GM12878 (cell line): Measurements from ENCODE around the gene CHST5. TPM values are rescaled to one million over a fixed set of nuclear protein-coding genes. Genes with fewer than 3 reads are reported as not detected.

Experiments used
- ATAC-seq: fragments of 200-7000 bp; cut with Tn5 transposase; 3 replicates; pipeline ENCODE4 v1.9.1; 2020; ENCODE audit warnings: mild to moderate bottlenecking, moderate library complexity
- BruUV-seq: library from RNA; stranded (reverse); fragments of 400-500 nt; replicated peaks from 2 replicates; lab custom pipeline; 2021; lab: Mats Ljungman, UMichigan
- CTCF ChIA-PET: fragments of 300-600 bp; sonication (Branson Sonifier 250); formaldehyde crosslinking; extraction: SDS; loops from one replicate; lab custom pipeline; 2021; ENCODE audit warnings: inconsistent platforms; lab: Yijun Ruan, JAX
- POLR2A ChIA-PET: fragments of 350-600 bp; formaldehyde crosslinking; extraction: SDS; loops from one replicate; lab custom pipeline; 2021; ENCODE audit warnings: inconsistent platforms; lab: Charles Lee
- RAD21 ChIA-PET: fragments of 300-600 bp; sonication (Branson Sonifier 250); formaldehyde crosslinking; loops from one replicate; lab custom pipeline; 2023; ENCODE audit warnings: antibody characterized with exemption; ENCODE audit not compliant: unreplicated experiment; lab: Charles Lee
- SMC1A ChIA-PET: fragments of 300-600 bp; sonication (Branson Sonifier 250); formaldehyde crosslinking; loops from one replicate; lab custom pipeline; 2023; ENCODE audit not compliant: unreplicated experiment, uncharacterized antibody; lab: Charles Lee
- DNase-seq: peaks from one replicate; pipeline ENCODE4 v3.0.0-alpha.2; 2011; ENCODE audit warnings: low read depth, low spot score
- FAIRE-seq: peaks from 3 replicates; lab custom pipeline; 2011; peaks lifted over from hg19 to GRCh38; lab: Jason Lieb, UNC
- H2AFZ ChIP-seq: 2 replicates; pipeline ENCODE4 v1.6.0; 2011; ENCODE audit warnings: low read depth, low read length, control low read depth; ENCODE audit not compliant: control insufficient read depth
- H3K27ac ChIP-seq: 2 replicates; pipeline ENCODE4 v1.5.1; 2011; ENCODE audit warnings: control low read depth; ENCODE audit not compliant: control insufficient read depth, insufficient read depth
- H3K27me3 ChIP-seq, 2 experiments: replicated peaks in 1 of 2; 2 replicates each; pipeline versions ENCODE4 v1.6.0 to v1.6.1; 2011; ENCODE audit warnings: low read length in 1 of 2; ENCODE audit not compliant: control insufficient read depth in 2 of 2, insufficient read depth in 2 of 2
- H3K36me3 ChIP-seq, 2 experiments: 2 replicates each; pipeline ENCODE4 v1.5.1; 2011; ENCODE audit warnings: low read length in 1 of 2; ENCODE audit not compliant: control insufficient read depth in 2 of 2, insufficient read depth in 2 of 2
- H3K4me1 ChIP-seq: 2 replicates; pipeline ENCODE4 v1.6.1; 2011; ENCODE audit warnings: mild to moderate bottlenecking, low read length, moderate library complexity, mixed read lengths; ENCODE audit not compliant: control insufficient read depth, insufficient read depth
- H3K4me2 ChIP-seq: 2 replicates; pipeline ENCODE4 v1.6.0; 2011; ENCODE audit warnings: control low read depth; ENCODE audit not compliant: control insufficient read depth, insufficient read depth
- H3K4me3 ChIP-seq: fragments of 200-600 bp; sonication (generic); 2 replicates; pipeline ENCODE4 v1.5.1; 2016
- H3K79me2 ChIP-seq: 2 replicates; pipeline ENCODE4 v1.6.0; 2011; ENCODE audit warnings: low read length; ENCODE audit not compliant: control insufficient read depth, insufficient read depth
- H3K9ac ChIP-seq: 2 replicates; pipeline ENCODE4 v1.8.0; 2011; ENCODE audit warnings: low read length, control low read depth, mixed read lengths; ENCODE audit not compliant: control insufficient read depth, insufficient read depth
- H3K9me3 ChIP-seq: replicated peaks from 3 replicates; pipeline ENCODE4 v1.5.1; 2011; ENCODE audit warnings: mild to moderate bottlenecking, low read length; ENCODE audit not compliant: control insufficient read depth, insufficient read depth
- H4K20me1 ChIP-seq: 2 replicates; pipeline ENCODE4 v1.6.0; 2011; ENCODE audit not compliant: control insufficient read depth, insufficient read depth
- IKZF1 ChIP-seq: fragments of 450-650 bp; conservative IDR thresholded peaks from 2 replicates; pipeline ENCODE4 v1.6.1; 2017; ENCODE audit warnings: antibody characterized with exemption, mild to moderate bottlenecking
- WGBS: methylation state at CpG from one replicate; pipeline ENCODE4 v1.1.6; 2016; ENCODE audit warnings: low lambda C conversion rate; ENCODE audit not compliant: insufficient replicate concordance, insufficient coverage; ENCODE audit errors: missing lambda C conversion rate; 5-methylcytosine and 5-hydroxymethylcytosine counted together
- in situ Hi-C: fragments of 300-500 bp; cut with MboI; formaldehyde crosslinking; loops from 9 replicates; pipeline ENCODE4 v1.14.3; 2018; ENCODE audit warnings: mixed read lengths
- intact Hi-C: fragments of 100-400 bp; cut with micrococcal nuclease; formaldehyde crosslinking; loops from one replicate; pipeline ENCODE4 v1.14.2; 2022; ENCODE audit not compliant: unreplicated experiment
- polyA plus RNA-seq, 11 experiments: library from polyadenylated mRNA; depleted of rRNA in 4 of 11; unstranded in 6 of 11; stranded (reverse) in 5 of 11; fragments of >200 nt; fragmentation: Nextera tagmentation in 4 of 11; fragmentation: Illumina TruSeq in 1 of 11; extraction: Ambion mirVana in 4 of 11; extraction: Trizol in 1 of 11; gene quantifications; 1 replicate in 1 of 11; 2 replicates in 10 of 11; pipeline versions ENCODE4 v1.2.1 to v1.2.3, GENCODE V29; 2011 to 2016; ENCODE audit warnings: inconsistent platforms in 2 of 11, missing spikeins in 2 of 11, low read depth in 1 of 11
- total RNA-seq, 4 experiments: library from RNA; depleted of rRNA in 3 of 4; stranded (reverse); fragments of >200 nt in 3 of 4; fragmentation: Illumina TruSeq in 1 of 4; extraction: Trizol in 1 of 4; gene quantifications; 2 replicates each; pipeline versions ENCODE4 v1.2.1 to v1.2.3, GENCODE V29; 2013 to 2021
- TF ChIP-seq, protein P1 (sequence below): fragments of 450-650 bp; formaldehyde crosslinking; IDR thresholded peaks from 2 replicates; pipeline ENCODE4 v1.4.0; 2020; ENCODE audit warnings: mild to moderate bottlenecking, moderate library complexity
- TF ChIP-seq, protein P2 (sequence below): fragments of 450-650 bp; IDR thresholded peaks from 2 replicates; pipeline ENCODE4 v1.6.1; 2016; ENCODE audit warnings: mild to moderate bottlenecking, moderate library complexity, borderline replicate concordance
- TF ChIP-seq, protein P3 (sequence below): IDR thresholded peaks from 2 replicates; pipeline ENCODE4 v1.6.1; 2011; ENCODE audit warnings: low read depth, mild to moderate bottlenecking, low read length, moderate library complexity, borderline replicate concordance; ENCODE audit errors: extremely low read depth
- TF ChIP-seq, protein P4 (sequence below): fragments of 450-650 bp; conservative IDR thresholded peaks from 2 replicates; pipeline ENCODE4 v1.6.1; 2017; ENCODE audit warnings: mild to moderate bottlenecking, moderate library complexity

Gene CHST5
- total and polyA plus RNA-seq, 10 of the 15 experiments (the other 5 are each of a cell fraction or from before 2014, with no cell fraction given), result 0.04 to 0.43 (median 0.14) TPM; not detected in 6

DNA sequence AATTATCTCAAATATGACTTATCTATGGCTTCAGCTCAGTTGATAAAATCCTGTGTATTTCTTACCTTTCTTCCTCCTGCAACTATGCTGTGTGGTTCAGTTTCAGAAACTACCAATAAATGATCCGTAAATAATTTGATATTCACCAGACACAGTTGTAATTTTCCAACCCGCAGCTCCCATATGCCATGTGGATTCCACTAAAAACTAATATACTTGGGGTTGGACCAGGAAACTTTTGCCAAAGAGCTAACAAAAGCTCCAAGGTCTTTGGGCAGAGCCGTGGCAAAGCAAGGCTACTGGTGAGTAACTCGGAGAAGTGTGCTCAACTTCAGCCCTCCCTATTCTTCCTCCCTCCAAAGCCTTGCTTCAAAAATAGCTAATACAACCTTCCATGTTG, 38.4 kb downstream of the CHST5 start:
- TF ChIP-seq, protein P1, sequence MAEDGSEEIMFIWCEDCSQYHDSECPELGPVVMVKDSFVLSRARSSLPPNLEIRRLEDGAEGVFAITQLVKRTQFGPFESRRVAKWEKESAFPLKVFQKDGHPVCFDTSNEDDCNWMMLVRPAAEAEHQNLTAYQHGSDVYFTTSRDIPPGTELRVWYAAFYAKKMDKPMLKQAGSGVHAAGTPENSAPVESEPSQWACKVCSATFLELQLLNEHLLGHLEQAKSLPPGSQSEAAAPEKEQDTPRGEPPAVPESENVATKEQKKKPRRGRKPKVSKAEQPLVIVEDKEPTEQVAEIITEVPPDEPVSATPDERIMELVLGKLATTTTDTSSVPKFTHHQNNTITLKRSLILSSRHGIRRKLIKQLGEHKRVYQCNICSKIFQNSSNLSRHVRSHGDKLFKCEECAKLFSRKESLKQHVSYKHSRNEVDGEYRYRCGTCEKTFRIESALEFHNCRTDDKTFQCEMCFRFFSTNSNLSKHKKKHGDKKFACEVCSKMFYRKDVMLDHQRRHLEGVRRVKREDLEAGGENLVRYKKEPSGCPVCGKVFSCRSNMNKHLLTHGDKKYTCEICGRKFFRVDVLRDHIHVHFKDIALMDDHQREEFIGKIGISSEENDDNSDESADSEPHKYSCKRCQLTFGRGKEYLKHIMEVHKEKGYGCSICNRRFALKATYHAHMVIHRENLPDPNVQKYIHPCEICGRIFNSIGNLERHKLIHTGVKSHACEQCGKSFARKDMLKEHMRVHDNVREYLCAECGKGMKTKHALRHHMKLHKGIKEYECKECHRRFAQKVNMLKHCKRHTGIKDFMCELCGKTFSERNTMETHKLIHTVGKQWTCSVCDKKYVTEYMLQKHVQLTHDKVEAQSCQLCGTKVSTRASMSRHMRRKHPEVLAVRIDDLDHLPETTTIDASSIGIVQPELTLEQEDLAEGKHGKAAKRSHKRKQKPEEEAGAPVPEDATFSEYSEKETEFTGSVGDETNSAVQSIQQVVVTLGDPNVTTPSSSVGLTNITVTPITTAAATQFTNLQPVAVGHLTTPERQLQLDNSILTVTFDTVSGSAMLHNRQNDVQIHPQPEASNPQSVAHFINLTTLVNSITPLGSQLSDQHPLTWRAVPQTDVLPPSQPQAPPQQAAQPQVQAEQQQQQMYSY (CRISPR knock-in tag), result no peak
- TF ChIP-seq IKZF1, result no peak
- TF ChIP-seq, protein P2, sequence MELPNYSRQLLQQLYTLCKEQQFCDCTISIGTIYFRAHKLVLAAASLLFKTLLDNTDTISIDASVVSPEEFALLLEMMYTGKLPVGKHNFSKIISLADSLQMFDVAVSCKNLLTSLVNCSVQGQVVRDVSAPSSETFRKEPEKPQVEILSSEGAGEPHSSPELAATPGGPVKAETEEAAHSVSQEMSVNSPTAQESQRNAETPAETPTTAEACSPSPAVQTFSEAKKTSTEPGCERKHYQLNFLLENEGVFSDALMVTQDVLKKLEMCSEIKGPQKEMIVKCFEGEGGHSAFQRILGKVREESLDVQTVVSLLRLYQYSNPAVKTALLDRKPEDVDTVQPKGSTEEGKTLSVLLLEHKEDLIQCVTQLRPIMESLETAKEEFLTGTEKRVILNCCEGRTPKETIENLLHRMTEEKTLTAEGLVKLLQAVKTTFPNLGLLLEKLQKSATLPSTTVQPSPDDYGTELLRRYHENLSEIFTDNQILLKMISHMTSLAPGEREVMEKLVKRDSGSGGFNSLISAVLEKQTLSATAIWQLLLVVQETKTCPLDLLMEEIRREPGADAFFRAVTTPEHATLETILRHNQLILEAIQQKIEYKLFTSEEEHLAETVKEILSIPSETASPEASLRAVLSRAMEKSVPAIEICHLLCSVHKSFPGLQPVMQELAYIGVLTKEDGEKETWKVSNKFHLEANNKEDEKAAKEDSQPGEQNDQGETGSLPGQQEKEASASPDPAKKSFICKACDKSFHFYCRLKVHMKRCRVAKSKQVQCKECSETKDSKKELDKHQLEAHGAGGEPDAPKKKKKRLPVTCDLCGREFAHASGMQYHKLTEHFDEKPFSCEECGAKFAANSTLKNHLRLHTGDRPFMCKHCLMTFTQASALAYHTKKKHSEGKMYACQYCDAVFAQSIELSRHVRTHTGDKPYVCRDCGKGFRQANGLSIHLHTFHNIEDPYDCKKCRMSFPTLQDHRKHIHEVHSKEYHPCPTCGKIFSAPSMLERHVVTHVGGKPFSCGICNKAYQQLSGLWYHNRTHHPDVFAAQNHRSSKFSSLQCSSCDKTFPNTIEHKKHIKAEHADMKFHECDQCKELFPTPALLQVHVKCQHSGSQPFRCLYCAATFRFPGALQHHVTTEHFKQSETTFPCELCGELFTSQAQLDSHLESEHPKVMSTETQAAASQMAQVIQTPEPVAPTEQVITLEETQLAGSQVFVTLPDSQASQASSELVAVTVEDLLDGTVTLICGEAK, result no peak
- TF ChIP-seq, protein P3, sequence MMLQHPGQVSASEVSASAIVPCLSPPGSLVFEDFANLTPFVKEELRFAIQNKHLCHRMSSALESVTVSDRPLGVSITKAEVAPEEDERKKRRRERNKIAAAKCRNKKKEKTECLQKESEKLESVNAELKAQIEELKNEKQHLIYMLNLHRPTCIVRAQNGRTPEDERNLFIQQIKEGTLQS, result no peak
- TF ChIP-seq, protein P4, sequence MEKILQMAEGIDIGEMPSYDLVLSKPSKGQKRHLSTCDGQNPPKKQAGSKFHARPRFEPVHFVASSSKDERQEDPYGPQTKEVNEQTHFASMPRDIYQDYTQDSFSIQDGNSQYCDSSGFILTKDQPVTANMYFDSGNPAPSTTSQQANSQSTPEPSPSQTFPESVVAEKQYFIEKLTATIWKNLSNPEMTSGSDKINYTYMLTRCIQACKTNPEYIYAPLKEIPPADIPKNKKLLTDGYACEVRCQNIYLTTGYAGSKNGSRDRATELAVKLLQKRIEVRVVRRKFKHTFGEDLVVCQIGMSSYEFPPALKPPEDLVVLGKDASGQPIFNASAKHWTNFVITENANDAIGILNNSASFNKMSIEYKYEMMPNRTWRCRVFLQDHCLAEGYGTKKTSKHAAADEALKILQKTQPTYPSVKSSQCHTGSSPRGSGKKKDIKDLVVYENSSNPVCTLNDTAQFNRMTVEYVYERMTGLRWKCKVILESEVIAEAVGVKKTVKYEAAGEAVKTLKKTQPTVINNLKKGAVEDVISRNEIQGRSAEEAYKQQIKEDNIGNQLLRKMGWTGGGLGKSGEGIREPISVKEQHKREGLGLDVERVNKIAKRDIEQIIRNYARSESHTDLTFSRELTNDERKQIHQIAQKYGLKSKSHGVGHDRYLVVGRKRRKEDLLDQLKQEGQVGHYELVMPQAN, result no peak
- no TSS peak for BruUV-seq
- ChIA-PET SMC1A (interaction anchor here (1.3 kb wide), 1 partner anchor 10 kb away, joined by 3 read pairs; no protein-coding TSS in a partner anchor), POLR2A (interaction anchor here (0.6 kb wide), 1 partner anchor 164 kb away, joined by 3 read pairs; no protein-coding TSS in a partner anchor), RAD21 (no interaction called here), CTCF (interaction anchor here (1.4 to 1.6 kb wide), 2 partner anchors 20 to 53 kb away, joined by 4 to 9 read pairs; no protein-coding TSS in a partner anchor)
- FAIRE-seq (no peak), DNase-seq (no peak), ATAC-seq (no peak)
- Histone ChIP-seq H3K79me2 (no peaks in the 10 kb centered on the region), H3K4me2 (no peak overlapping the region), H3K9me3 (no peaks in the 10 kb centered on the region), H3K27ac (no peak overlapping the region), H3K9ac (no peak overlapping the region), H3K27me3 (peaks cover 0 to 3% of the 10 kb centered on the region in 2 experiments; a peak in 2 of 4 replicates), H3K4me3 (no peak overlapping the region), H3K36me3 (no peaks in the 10 kb centered on the region), H4K20me1 (no peaks in the 10 kb centered on the region), H2AFZ (no peak overlapping the region), H3K4me1 (peaks cover 4% of the 10 kb centered on the region)
- WGBS, result 55% methylated on average over 4 of the region's 4 CpGs
- in situ Hi-C loops, result no loop called here
- intact Hi-C loops, result no loop called here
